ENCODE measurements around the gene UMODL1.
"Not testable (repeated sequence)": the region's sequence is repeated elsewhere in the genome, so short reads cannot be mapped to it uniquely, and the experiment has no call there.

UMODL1 gene

GRCh38 chr21:42102991-42103390 is 31.9 kb downstream of the UMODL1 start:
- DNase-seq = no peak

GRCh38 chr21:42103843-42104242 is 32.7 kb downstream of the UMODL1 start:
- no peak for DNase-seq

GRCh38 chr21:42105476-42106315 is 34.6 kb downstream of the UMODL1 start:
- no peak for DNase-seq

- no peak for DNase-seq
These were observed 35.3 kb downstream of the UMODL1 start for GRCh38 chr21:42106425-42106824.

GRCh38 chr21:42107177-42107880 is 36.2 kb downstream of the UMODL1 start:
- DNase-seq = no peak

GRCh38 chr21:42107881-42108553 is 36.9 kb downstream of the UMODL1 start:
- peak; percentile 62 for DNase-seq

GRCh38 chr21:42108554-42109340 is 37.6 kb downstream of the UMODL1 start:
- DNase-seq = no peak

- no peak for DNase-seq
These were observed 38.4 kb downstream of the UMODL1 start for GRCh38 chr21:42109473-42109872.

GRCh38 chr21:42109873-42110525 is 38.9 kb downstream of the UMODL1 start:
- DNase-seq = no peak

GRCh38 chr21:42110691-42111469 is 39.8 kb downstream of the UMODL1 start:
- DNase-seq = no peak

- no peak for DNase-seq
These were observed 40.3 kb downstream of the UMODL1 start for GRCh38 chr21:42111470-42111743.

GRCh38 chr21:42111811-42112210 is 40.7 kb downstream of the UMODL1 start:
- DNase-seq = no peak

- DNase-seq = no peak
These were observed 41.1 kb downstream of the UMODL1 start for GRCh38 chr21:42112238-42112637.

GRCh38 chr21:42112857-42113256 is 41.7 kb downstream of the UMODL1 start:
- DNase-seq = no peak

- DNase-seq = no peak
These were observed 42.9 kb downstream of the UMODL1 start for GRCh38 chr21:42113926-42114409.

- DNase-seq = no peak
These were observed 43.5 kb downstream of the UMODL1 start for GRCh38 chr21:42114646-42115045.

- no peak for DNase-seq
These were observed 44.1 kb downstream of the UMODL1 start for GRCh38 chr21:42115136-42115683.

GRCh38 chr21:42116551-42116950 is 45.4 kb downstream of the UMODL1 start:
- DNase-seq = not testable (repeated sequence)

GRCh38 chr21:42117229-42117966 is 46.3 kb downstream of the UMODL1 start:
- peak; percentile 76 for DNase-seq

GRCh38 chr21:42117967-42118780 is 47.1 kb downstream of the UMODL1 start:
- DNase-seq = no peak
